ENCODE measurements around the gene DDX39A.

GRCh38 chr19:14377883-14378328, 41.2 kb downstream of the DDX39A start:
- TF ChIP-seq, protein P1, sequence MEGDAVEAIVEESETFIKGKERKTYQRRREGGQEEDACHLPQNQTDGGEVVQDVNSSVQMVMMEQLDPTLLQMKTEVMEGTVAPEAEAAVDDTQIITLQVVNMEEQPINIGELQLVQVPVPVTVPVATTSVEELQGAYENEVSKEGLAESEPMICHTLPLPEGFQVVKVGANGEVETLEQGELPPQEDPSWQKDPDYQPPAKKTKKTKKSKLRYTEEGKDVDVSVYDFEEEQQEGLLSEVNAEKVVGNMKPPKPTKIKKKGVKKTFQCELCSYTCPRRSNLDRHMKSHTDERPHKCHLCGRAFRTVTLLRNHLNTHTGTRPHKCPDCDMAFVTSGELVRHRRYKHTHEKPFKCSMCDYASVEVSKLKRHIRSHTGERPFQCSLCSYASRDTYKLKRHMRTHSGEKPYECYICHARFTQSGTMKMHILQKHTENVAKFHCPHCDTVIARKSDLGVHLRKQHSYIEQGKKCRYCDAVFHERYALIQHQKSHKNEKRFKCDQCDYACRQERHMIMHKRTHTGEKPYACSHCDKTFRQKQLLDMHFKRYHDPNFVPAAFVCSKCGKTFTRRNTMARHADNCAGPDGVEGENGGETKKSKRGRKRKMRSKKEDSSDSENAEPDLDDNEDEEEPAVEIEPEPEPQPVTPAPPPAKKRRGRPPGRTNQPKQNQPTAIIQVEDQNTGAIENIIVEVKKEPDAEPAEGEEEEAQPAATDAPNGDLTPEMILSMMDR (conservative IDR thresholded peaks at IDR 0.05 in 1 of 2, IDR thresholded peaks at IDR 0.05 in 1 of 2; ENCODE audit: low read depth in 1 of 2, low read length in 2 of 2): no peak
- no peak for TF ChIP-seq EZH2 (IDR thresholded peaks at IDR 0.05; ENCODE audit: low read length, missing control alignments)
